HEK293T (cell line): ENCODE measurements around the gene NAV2.

Source experiments
- CTCF ChIA-PET: fragments of 350-600 bp; formaldehyde crosslinking; extraction: SDS; loops from one replicate; lab custom pipeline; 2021; ENCODE audit warnings: antibody characterized with exemption, inconsistent platforms; lab: Yijun Ruan, JAX
- POLR2A ChIA-PET: fragments of 350-600 bp; formaldehyde crosslinking; extraction: SDS; loops from one replicate; lab custom pipeline; 2020; ENCODE audit warnings: antibody characterized with exemption, inconsistent platforms; lab: Yijun Ruan, JAX
- DNase-seq: peaks from one replicate; pipeline ENCODE4 v3.0.0; 2012; ENCODE audit warnings: mixed read lengths; ENCODE audit errors: extremely low spot score
- ARNT ChIP-seq: fragments of 450-650 bp; IDR thresholded peaks from 2 replicates; pipeline ENCODE4 v1.6.1; 2017; ENCODE audit warnings: mild to moderate bottlenecking
- BHLHE40 ChIP-seq: fragments of 450-650 bp; IDR thresholded peaks from 2 replicates; pipeline ENCODE4 v1.6.1; 2016; ENCODE audit warnings: mild to moderate bottlenecking, moderate library complexity, borderline replicate concordance
- CTBP1 ChIP-seq: fragments of 450-650 bp; IDR thresholded peaks from 2 replicates; pipeline ENCODE4 v1.6.1; 2016; ENCODE audit warnings: borderline replicate concordance
- ELF4 ChIP-seq: fragments of 450-650 bp; IDR thresholded peaks from 2 replicates; pipeline ENCODE4 v1.6.1; 2017; ENCODE audit warnings: antibody characterized with exemption
- FOXA1 ChIP-seq: fragments of 450-650 bp; IDR thresholded peaks from 2 replicates; pipeline ENCODE4 v1.6.1; 2016; ENCODE audit warnings: mild to moderate bottlenecking
- FOXK2 ChIP-seq: fragments of 450-650 bp; IDR thresholded peaks from 2 replicates; pipeline ENCODE4 v1.6.1; 2016; ENCODE audit warnings: mild to moderate bottlenecking
- FOXM1 ChIP-seq: fragments of 450-650 bp; IDR thresholded peaks from 2 replicates; pipeline ENCODE4 v1.6.1; 2017; ENCODE audit warnings: mild to moderate bottlenecking, borderline replicate concordance
- HDGF ChIP-seq: fragments of 450-650 bp; IDR thresholded peaks from 2 replicates; pipeline ENCODE4 v1.6.1; 2017; ENCODE audit warnings: antibody characterized with exemption, borderline replicate concordance
- L3MBTL2 ChIP-seq: fragments of 450-650 bp; conservative IDR thresholded peaks from 2 replicates; pipeline ENCODE4 v1.6.1; 2016; ENCODE audit warnings: mild to moderate bottlenecking
- LEF1 ChIP-seq: fragments of 450-650 bp; IDR thresholded peaks from 2 replicates; pipeline ENCODE4 v1.6.1; 2017; ENCODE audit warnings: mild to moderate bottlenecking, borderline replicate concordance
- NFRKB ChIP-seq: fragments of 450-650 bp; IDR thresholded peaks from 2 replicates; pipeline ENCODE4 v1.6.1; 2016; ENCODE audit warnings: mild to moderate bottlenecking, moderate library complexity
- SP1 ChIP-seq: fragments of 450-650 bp; IDR thresholded peaks from 2 replicates; pipeline ENCODE4 v1.6.1; 2017
- SUZ12 ChIP-seq: fragments of 450-650 bp; IDR thresholded peaks from 2 replicates; pipeline ENCODE4 v1.6.1; 2016; ENCODE audit warnings: mild to moderate bottlenecking
- TARDBP ChIP-seq: fragments of 450-650 bp; IDR thresholded peaks from 2 replicates; pipeline ENCODE4 v1.6.1; 2016
- ZNF384 ChIP-seq: fragments of 450-650 bp; IDR thresholded peaks from 2 replicates; pipeline ENCODE4 v1.6.1; 2016
- TF ChIP-seq, protein P1 (sequence below): fragments of 450-650 bp; IDR thresholded peaks from 2 replicates; pipeline ENCODE4 v1.6.1; 2016

NAV2 gene

DNA sequence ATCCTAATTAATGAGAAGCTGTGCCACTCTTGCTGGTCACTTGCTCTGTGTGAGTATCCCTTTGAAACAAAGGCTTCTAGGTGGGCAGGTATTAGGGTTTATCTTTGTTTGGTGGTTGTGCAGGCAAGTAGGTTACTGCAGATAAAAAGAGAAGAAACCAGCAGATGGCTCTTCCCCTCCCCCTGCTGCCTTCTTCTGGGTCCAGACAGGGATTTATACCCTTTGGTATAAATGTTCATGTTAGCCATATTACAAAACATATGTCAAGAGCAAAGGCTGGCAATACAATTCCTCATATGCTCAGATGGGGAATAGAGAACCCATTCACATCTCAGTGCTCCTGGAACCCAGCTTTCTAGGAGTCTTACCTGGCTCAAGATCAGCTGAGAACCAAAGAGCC is 109.9 kb downstream of the NAV2 start:
- CTCF ChIA-PET = no interaction called here
- POLR2A ChIA-PET = no interaction called here

DNA sequence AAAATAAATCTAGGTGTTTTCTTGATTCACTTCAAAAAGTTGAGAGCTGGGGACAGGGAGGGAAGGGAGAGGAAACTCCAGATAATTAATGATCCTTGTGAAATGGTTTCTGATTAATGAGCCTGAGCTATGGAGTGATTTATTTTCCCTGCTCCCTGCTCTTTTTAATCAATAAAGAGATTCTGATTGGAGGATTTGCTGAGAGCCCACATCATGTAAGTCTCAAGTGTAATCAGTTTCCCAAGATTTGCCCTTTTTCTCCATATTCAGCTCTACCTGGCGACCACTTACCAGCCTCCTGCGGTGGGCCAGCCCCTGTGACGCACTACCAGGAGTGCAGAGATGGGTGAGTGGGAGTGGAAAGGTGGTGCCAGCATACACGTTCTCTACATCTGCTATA is 114.0 kb downstream of the NAV2 start:
- TF ChIP-seq BHLHE40 = no peak
- TF ChIP-seq FOXK2 = no peak
- no peak for TF ChIP-seq SP1
- no peak for TF ChIP-seq ELF4
- TF ChIP-seq CTBP1 = no peak
- no peak for TF ChIP-seq NFRKB
- TF ChIP-seq, protein P1, sequence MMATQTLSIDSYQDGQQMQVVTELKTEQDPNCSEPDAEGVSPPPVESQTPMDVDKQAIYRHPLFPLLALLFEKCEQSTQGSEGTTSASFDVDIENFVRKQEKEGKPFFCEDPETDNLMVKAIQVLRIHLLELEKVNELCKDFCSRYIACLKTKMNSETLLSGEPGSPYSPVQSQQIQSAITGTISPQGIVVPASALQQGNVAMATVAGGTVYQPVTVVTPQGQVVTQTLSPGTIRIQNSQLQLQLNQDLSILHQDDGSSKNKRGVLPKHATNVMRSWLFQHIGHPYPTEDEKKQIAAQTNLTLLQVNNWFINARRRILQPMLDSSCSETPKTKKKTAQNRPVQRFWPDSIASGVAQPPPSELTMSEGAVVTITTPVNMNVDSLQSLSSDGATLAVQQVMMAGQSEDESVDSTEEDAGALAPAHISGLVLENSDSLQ = no peak
- no peak for TF ChIP-seq FOXM1
- no peak for TF ChIP-seq ZNF384
- no peak for TF ChIP-seq SUZ12
- TF ChIP-seq TARDBP = no peak
- TF ChIP-seq FOXA1 = no peak
- no peak for TF ChIP-seq HDGF
- ChIA-PET POLR2A (no interaction called here), CTCF (interaction anchor here (0.6 kb wide), 1 partner anchor 271 kb away, joined by 3 read pairs; no protein-coding TSS in a partner anchor)
- DNase-seq = no peak

More for the DNA sequence above, 109.9 kb downstream of the NAV2 start:
- TF ChIP-seq LEF1 = no peak
- no peak for TF ChIP-seq BHLHE40
- TF ChIP-seq, protein P1 = no peak
- no peak for TF ChIP-seq SUZ12
- no peak for TF ChIP-seq ARNT
- TF ChIP-seq FOXK2 = no peak
- TF ChIP-seq TARDBP = no peak
- no peak for TF ChIP-seq L3MBTL2
- TF ChIP-seq HDGF = no peak
- no peak for TF ChIP-seq FOXA1
- TF ChIP-seq CTBP1 = no peak
- no peak for TF ChIP-seq FOXM1
- TF ChIP-seq ZNF384 = no peak
- TF ChIP-seq SP1 = no peak
- TF ChIP-seq NFRKB = no peak
- no peak for TF ChIP-seq ELF4
- no peak for DNase-seq

- CTCF ChIA-PET = no interaction called here
- DNase-seq = no peak
- POLR2A ChIA-PET = no interaction called here
- TF ChIP-seq CTBP1 (no peak), BHLHE40 (no peak), SUZ12 (no peak), SP1 (no peak), ELF4 (no peak), ARNT (no peak), FOXA1 (no peak), HDGF (no peak), FOXM1 (no peak), LEF1 (no peak)
- TF ChIP-seq, protein P1 = no peak
Observed at GRCh38 chr11:19827399-19828135, 114.9 kb downstream of the NAV2 start.

DNA sequence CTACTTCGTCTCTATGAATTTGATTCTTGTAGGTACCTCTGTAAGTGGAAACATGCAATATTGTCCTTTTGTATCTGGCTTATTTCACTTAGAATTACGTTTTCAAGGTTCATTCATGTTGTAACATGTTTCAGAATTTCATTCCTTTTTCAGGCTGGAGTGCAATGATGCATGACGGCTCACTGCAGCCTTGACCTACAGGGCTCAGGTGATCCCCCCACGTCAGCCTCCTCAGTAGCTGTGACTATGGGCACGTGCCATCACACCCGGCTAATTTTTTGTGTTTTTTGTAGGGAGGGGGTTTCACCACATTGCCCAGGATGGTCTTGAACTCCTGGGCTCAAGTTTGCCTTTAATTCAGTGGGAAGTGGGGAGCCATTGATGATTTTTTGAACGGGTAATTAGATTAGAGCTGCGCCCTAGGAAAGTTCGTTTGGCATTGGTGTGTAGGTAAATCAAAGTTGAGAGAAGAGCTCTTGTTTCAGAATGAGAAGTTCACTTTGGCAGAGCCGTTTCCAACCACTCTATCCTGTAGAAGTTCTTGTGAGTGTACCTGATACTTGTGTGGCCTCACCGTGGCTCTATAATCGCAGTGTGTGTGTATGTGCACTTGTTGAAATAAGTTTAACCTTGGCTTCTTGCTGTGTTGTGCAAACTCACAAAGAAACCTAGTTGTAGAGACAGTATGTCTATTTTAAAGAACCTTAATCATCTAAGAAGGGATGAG is 115.9 kb downstream of the NAV2 start:
- ChIA-PET POLR2A (no interaction called here), CTCF (no interaction called here)
- TF ChIP-seq HDGF = no peak
- TF ChIP-seq ARNT = no peak
- no peak for TF ChIP-seq BHLHE40
- no peak for TF ChIP-seq L3MBTL2
- TF ChIP-seq ELF4 = no peak
- TF ChIP-seq TARDBP = no peak
- no peak for TF ChIP-seq NFRKB
- no peak for TF ChIP-seq SUZ12
- TF ChIP-seq LEF1 = no peak
- no peak for TF ChIP-seq FOXA1
- TF ChIP-seq, protein P1 = no peak
- no peak for TF ChIP-seq ZNF384
- no peak for TF ChIP-seq CTBP1
- DNase-seq = no peak

DNA sequence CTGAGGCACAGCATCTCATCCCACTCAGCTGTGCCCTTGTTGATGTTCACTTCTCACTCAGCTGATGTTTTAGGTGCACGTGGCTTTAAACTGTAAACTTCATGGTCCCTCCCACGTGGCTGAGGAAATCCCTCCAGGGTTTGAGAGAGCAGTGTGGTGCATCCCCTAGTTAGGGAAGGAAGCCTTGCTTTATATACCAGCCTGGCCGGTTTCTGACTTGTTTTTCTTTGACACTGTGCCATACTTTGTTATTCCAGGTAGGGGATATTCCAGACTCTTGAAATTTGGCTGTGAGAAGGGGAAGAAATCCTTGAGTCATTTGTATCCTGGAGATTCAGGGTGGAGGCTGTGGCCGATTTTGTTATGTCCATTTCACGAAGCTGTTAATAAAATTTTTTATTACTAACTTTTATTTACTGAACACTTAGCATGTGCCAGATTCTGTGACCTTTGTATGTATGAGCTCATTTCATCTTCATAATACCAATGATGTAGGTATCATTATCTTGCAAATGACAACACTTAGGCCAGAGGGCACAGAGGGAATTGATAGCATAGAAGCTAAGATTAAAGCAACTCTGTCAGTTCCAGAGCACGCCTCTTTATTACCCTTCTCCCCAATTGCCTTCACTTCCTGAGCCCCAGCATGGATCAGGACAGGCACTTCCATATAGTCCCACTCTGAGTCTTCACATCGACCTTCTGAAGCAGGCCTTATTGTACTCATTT is 116.6 kb downstream of the NAV2 start:
- POLR2A ChIA-PET = no interaction called here

More for the DNA sequence above, 116.6 kb downstream of the NAV2 start:
- no peak for TF ChIP-seq HDGF
- no peak for TF ChIP-seq TARDBP
- TF ChIP-seq LEF1 = no peak
- no peak for TF ChIP-seq SP1
- no peak for TF ChIP-seq NFRKB
- no peak for TF ChIP-seq FOXA1
- no peak for TF ChIP-seq ZNF384
- TF ChIP-seq SUZ12 = no peak
- TF ChIP-seq FOXM1 = no peak
- TF ChIP-seq, protein P1 = no peak
- TF ChIP-seq CTBP1 = no peak
- TF ChIP-seq ARNT = no peak
- no peak for TF ChIP-seq ELF4
- no peak for TF ChIP-seq BHLHE40
- no peak for TF ChIP-seq L3MBTL2
- no peak for TF ChIP-seq FOXK2
- CTCF ChIA-PET = no interaction called here
- no peak for DNase-seq
